Karpas-422 (cell line): ENCODE results near the gene WDR48. TPM values are rescaled to one million over a fixed set of nuclear protein-coding genes. Genes with fewer than 3 reads are reported as not detected.

Source experiments
- DNase-seq: peaks from one replicate; pipeline ENCODE4 v3.0.0-alpha.2; 2015
- H2AFZ ChIP-seq: fragments of 200-600 bp; sonication (generic); 2 replicates; pipeline ENCODE4 v1.6.1; 2014; ENCODE audit warnings: antibody characterized with exemption, low read length, mixed read lengths
- H3K27ac ChIP-seq: fragments of 200-600 bp; sonication (generic); 2 replicates; pipeline ENCODE4 v1.5.1; 2014; ENCODE audit warnings: mild to moderate bottlenecking, low read length, moderate library complexity
- H3K27me3 ChIP-seq: fragments of 200-600 bp; sonication (generic); 2 replicates; pipeline ENCODE4 v1.6.1; 2014; ENCODE audit warnings: low read length, mixed read lengths
- H3K36me3 ChIP-seq: fragments of 200-600 bp; sonication (generic); 2 replicates; pipeline ENCODE4 v1.6.1; 2014; ENCODE audit warnings: low read length, mixed read lengths; ENCODE audit not compliant: insufficient read depth
- H3K4me1 ChIP-seq: fragments of 200-600 bp; sonication (generic); 2 replicates; pipeline ENCODE4 v1.6.1; 2014; ENCODE audit warnings: mild to moderate bottlenecking, low read length, mixed read lengths
- H3K4me2 ChIP-seq: fragments of 200-600 bp; sonication (generic); 2 replicates; pipeline ENCODE4 v1.6.1; 2014; ENCODE audit warnings: low read length, low read depth, mild to moderate bottlenecking; ENCODE audit not compliant: poor library complexity, severe bottlenecking
- H3K4me3 ChIP-seq: fragments of 200-600 bp; sonication (generic); 2 replicates; pipeline ENCODE4 v1.5.1; 2014; ENCODE audit warnings: mild to moderate bottlenecking, antibody characterized with exemption, low read length, mixed read lengths
- H3K79me2 ChIP-seq: fragments of 200-600 bp; sonication (generic); 2 replicates; pipeline ENCODE4 v1.6.1; 2014; ENCODE audit warnings: mild to moderate bottlenecking, low read length, mixed read lengths
- H3K9ac ChIP-seq: fragments of 200-600 bp; sonication (generic); 2 replicates; pipeline ENCODE4 v1.6.0; 2014; ENCODE audit warnings: low read length
- H3K9me2 ChIP-seq: fragments of 200-600 bp; sonication (generic), shearing (Covaris generic); replicated peaks from 2 replicates; pipeline ENCODE4 v1.6.0; 2014; ENCODE audit warnings: mild to moderate bottlenecking, low read length, moderate library complexity; ENCODE audit not compliant: insufficient read depth
- H3K9me3 ChIP-seq: fragments of 300-700, 200-600 bp; sonication (generic); 2 replicates; pipeline ENCODE4 v1.6.1; 2014; ENCODE audit warnings: low read length, mixed read lengths
- H4K20me1 ChIP-seq: fragments of 200-600 bp; sonication (generic); 2 replicates; pipeline ENCODE4 v1.6.1; 2014; ENCODE audit warnings: mild to moderate bottlenecking, antibody characterized with exemption, low read length, low read depth; ENCODE audit not compliant: insufficient read depth
- small RNA-seq: library from RNA; depleted of rRNA; stranded (forward); fragments of <200 nt; gene quantifications from one replicate; pipeline ENCODE3, GENCODE V24; 2014
- total RNA-seq: library from RNA; depleted of rRNA; stranded (reverse); fragments of >200 nt; shearing (Covaris generic); gene quantifications from 2 replicates; pipeline ENCODE4 v1.2.3, GENCODE V29; 2014; ENCODE audit warnings: low replicate concordance; rRNA removed

The WDR48 gene
- total RNA-seq, 1 experiment from 2014 or later: 27.7 TPM

GRCh38 chr3:39142067-39142466 is 90.3 kb downstream of the WDR48 start:
- no peak for DNase-seq
- Histone ChIP-seq H3K4me3 (no peak overlapping the region), H3K4me2 (no peak overlapping the region), H3K27me3 (no peaks in the 10 kb centered on the region), H4K20me1 (no peaks in the 10 kb centered on the region), H3K9ac (no peak overlapping the region), H2AFZ (no peak overlapping the region), H3K27ac (0 out of 2 replicates have a peak overlapping the region, but pooled peaks have one; percentile 55), H3K9me2 (no peaks in the 10 kb centered on the region), H3K79me2 (peaks cover 6% of the 10 kb centered on the region; the same call in 1 of the 2 replicates), H3K36me3 (no peaks in the 10 kb centered on the region; the same call in 1 of the 2 replicates), H3K9me3 (no peaks in the 10 kb centered on the region), H3K4me1 (peaks cover 37% of the 10 kb centered on the region)

- H3K27ac ChIP-seq: no peak overlapping the region
- peaks cover 16% of the 10 kb centered on the region; the same call in 1 of the 2 replicates for H3K79me2 ChIP-seq
- H4K20me1 ChIP-seq: no peaks in the 10 kb centered on the region
- H3K4me1 ChIP-seq: peaks cover 49% of the 10 kb centered on the region
- no peak overlapping the region for H3K9ac ChIP-seq
- H3K4me2 ChIP-seq: no peak overlapping the region
- H3K27me3 ChIP-seq: no peaks in the 10 kb centered on the region
- H3K9me2 ChIP-seq: no peaks in the 10 kb centered on the region
- no peak for DNase-seq
- H3K36me3 ChIP-seq: no peaks in the 10 kb centered on the region; the same call in 1 of the 2 replicates
- no peak overlapping the region for H2AFZ ChIP-seq
- H3K9me3 ChIP-seq: no peaks in the 10 kb centered on the region
- no peak overlapping the region for H3K4me3 ChIP-seq
Measured at GRCh38 chr3:39143051-39143885, 91.5 kb downstream of the WDR48 start.

- Histone ChIP-seq H3K4me1 (peaks cover 59% of the 10 kb centered on the region), H3K27ac (no peak overlapping the region), H3K79me2 (peaks cover 20% of the 10 kb centered on the region; the same call in 1 of the 2 replicates)
Measured at GRCh38 chr3:39144095-39144747, 92.4 kb downstream of the WDR48 start.

GRCh38 chr3:39144748-39145380 is 93.0 kb downstream of the WDR48 start:
- no peaks in the 10 kb centered on the region for H3K27me3 ChIP-seq
- no peak overlapping the region for H3K4me2 ChIP-seq
- DNase-seq: no peak
- no peaks in the 10 kb centered on the region for H3K9me2 ChIP-seq
- H3K4me3 ChIP-seq: no peak overlapping the region
- no peak overlapping the region for H3K27ac ChIP-seq
- H3K9ac ChIP-seq: no peak overlapping the region
- H4K20me1 ChIP-seq: no peaks in the 10 kb centered on the region
- H2AFZ ChIP-seq: no peak overlapping the region
- peaks cover 20% of the 10 kb centered on the region; the same call in 1 of the 2 replicates for H3K79me2 ChIP-seq
- no peaks in the 10 kb centered on the region; the same call in 1 of the 2 replicates for H3K36me3 ChIP-seq
- H3K9me3 ChIP-seq: no peaks in the 10 kb centered on the region
- peaks cover 65% of the 10 kb centered on the region for H3K4me1 ChIP-seq

More at GRCh38 chr3:39144095-39144747, 92.4 kb downstream of the WDR48 start:
- H4K20me1 ChIP-seq: no peaks in the 10 kb centered on the region
- no peak overlapping the region for H2AFZ ChIP-seq
- no peak overlapping the region for H3K4me3 ChIP-seq
- H3K27me3 ChIP-seq: no peaks in the 10 kb centered on the region
- no peaks in the 10 kb centered on the region for H3K9me2 ChIP-seq
- no peaks in the 10 kb centered on the region; the same call in 1 of the 2 replicates for H3K36me3 ChIP-seq
- no peak for DNase-seq
- H3K4me2 ChIP-seq: no peak overlapping the region
- H3K9me3 ChIP-seq: no peaks in the 10 kb centered on the region
- no peak overlapping the region for H3K9ac ChIP-seq

- Histone ChIP-seq H3K36me3 (no peaks in the 10 kb centered on the region; the same call in 1 of the 2 replicates), H3K27ac (peak overlapping the region; percentile 90), H3K4me1 (peaks cover 75% of the 10 kb centered on the region), H3K9ac (peak overlapping the region; percentile 73), H3K9me2 (no peaks in the 10 kb centered on the region), H3K4me3 (peak overlapping the region; percentile 64; the same call in 1 of the 2 replicates), H3K9me3 (no peaks in the 10 kb centered on the region), H3K79me2 (peaks cover 20% of the 10 kb centered on the region; the same call in 1 of the 2 replicates), H2AFZ (no peak overlapping the region), H4K20me1 (no peaks in the 10 kb centered on the region), H3K4me2 (peak overlapping the region; percentile 68), H3K27me3 (no peaks in the 10 kb centered on the region)
- peak; percentile 64 for DNase-seq
Measured at GRCh38 chr3:39146083-39146501, 94.3 kb downstream of the WDR48 start.

Small RNA genes within 50 kb of the gene (small RNA-seq; reads per million reads assigned to genes)
- gene RNU6-1227P: not detected

Other genes with a start within 250 kb of the WDR48 start
- gene SCN10A, start 235.8 kb upstream of the WDR48 start, total RNA-seq: not detected in 2 replicates
- 0.07 TPM in 1 of 2 replicates, not detected in the other for gene SCN11A, start 72 bp upstream of the WDR48 start, total RNA-seq
- 38.5 and 51.8 TPM in 2 replicates for gene GORASP1, start 55.6 kb downstream of the WDR48 start, total RNA-seq
- gene TTC21A, start 55.7 kb downstream of the WDR48 start, total RNA-seq: 8.7 and 9.5 TPM in 2 replicates
- gene CSRNP1, start 101.6 kb downstream of the WDR48 start, total RNA-seq: 10.3 and 11.1 TPM in 2 replicates
- gene XIRP1, start 140.6 kb downstream of the WDR48 start, total RNA-seq: not detected in 2 replicates
- 0.48 TPM in 1 of 2 replicates, not detected in the other for gene CX3CR1, start 228.0 kb downstream of the WDR48 start, total RNA-seq